SJCRH30 (cell line): Measurements from ENCODE around the gene PIGS. TPM values are rescaled to one million over a fixed set of nuclear protein-coding genes. Genes with fewer than 3 reads are reported as not detected.
A peak's percentile ranks its signal among the peaks of the same experiment; 100 is the strongest.

Source experiments
- DNase-seq, 2 experiments: peaks; one replicate each; pipeline ENCODE4 v3.0.0-alpha.2; 2015 to 2020
- H3K27ac ChIP-seq: fragments of 250-450 bp; sonication (Bioruptor Pico); 2 replicates; pipeline ENCODE4 v1.5.1; 2020; ENCODE audit warnings: mild to moderate bottlenecking, moderate library complexity
- H3K27me3 ChIP-seq: fragments of 250-450 bp; sonication (Bioruptor Pico); 2 replicates; pipeline ENCODE4 v1.5.1; 2020; ENCODE audit warnings: mild to moderate bottlenecking, moderate library complexity
- H3K36me3 ChIP-seq: fragments of 250-450 bp; sonication (Bioruptor Pico); 2 replicates; pipeline ENCODE4 v1.5.1; 2020; ENCODE audit warnings: mild to moderate bottlenecking, moderate library complexity
- H3K4me1 ChIP-seq: fragments of 250-450 bp; sonication (Bioruptor Pico); 2 replicates; pipeline ENCODE4 v1.5.1; 2020; ENCODE audit warnings: mild to moderate bottlenecking, moderate library complexity
- H3K4me3 ChIP-seq: fragments of 250-450 bp; sonication (Bioruptor Pico); 2 replicates; pipeline ENCODE4 v1.5.1; 2020; ENCODE audit warnings: mild to moderate bottlenecking, moderate library complexity
- H3K9me3 ChIP-seq: fragments of 250-450 bp; sonication (Bioruptor Pico); replicated peaks from 2 replicates; pipeline ENCODE4 v1.5.1; 2020; ENCODE audit warnings: mild to moderate bottlenecking, moderate library complexity
- total RNA-seq: library from RNA; depleted of rRNA; stranded (reverse); fragments of >200 nt; shearing (Covaris generic); gene quantifications from 2 replicates; pipeline ENCODE4 v1.2.3, GENCODE V29; 2014

The PIGS gene
- total RNA-seq, 1 experiment from 2014 or later = 41.8 TPM

GRCh38 chr17:28534740-28535375, 36.5 kb downstream of the PIGS start:
- Histone ChIP-seq H3K4me3 (no peak overlapping the region), H3K36me3 (no peaks in the 10 kb centered on the region), H3K9me3 (no peaks in the 10 kb centered on the region), H3K27me3 (peaks cover 18% of the 10 kb centered on the region), H3K27ac (no peak overlapping the region), H3K4me1 (no peaks in the 10 kb centered on the region)
- DNase-seq = no peak

- no peak overlapping the region for H3K4me3 ChIP-seq
- peaks cover 18% of the 10 kb centered on the region for H3K27me3 ChIP-seq
These were observed 38.1 kb downstream of the PIGS start for GRCh38 chr17:28533091-28533807.

GRCh38 chr17:28532050-28532960, 39.0 kb downstream of the PIGS start:
- H3K36me3 ChIP-seq = no peaks in the 10 kb centered on the region
- no peak for DNase-seq
- no peak overlapping the region for H3K4me3 ChIP-seq
- H3K9me3 ChIP-seq = no peaks in the 10 kb centered on the region
- H3K4me1 ChIP-seq = no peaks in the 10 kb centered on the region
- peaks cover 18% of the 10 kb centered on the region for H3K27me3 ChIP-seq
- no peak overlapping the region for H3K27ac ChIP-seq

More at GRCh38 chr17:28533091-28533807, 38.1 kb downstream of the PIGS start:
- Histone ChIP-seq H3K36me3 (no peaks in the 10 kb centered on the region), H3K27ac (no peak overlapping the region), H3K9me3 (no peaks in the 10 kb centered on the region), H3K4me1 (no peaks in the 10 kb centered on the region)
- no peak for DNase-seq

- no peak overlapping the region for H3K27ac ChIP-seq
- peaks cover 3% of the 10 kb centered on the region; the same call in 1 of the 2 replicates for H3K4me1 ChIP-seq
- H3K36me3 ChIP-seq = no peaks in the 10 kb centered on the region
- H3K9me3 ChIP-seq = no peaks in the 10 kb centered on the region
- no peak for DNase-seq
- peaks cover 15% of the 10 kb centered on the region for H3K27me3 ChIP-seq
- no peak overlapping the region for H3K4me3 ChIP-seq
These were observed 40.4 kb downstream of the PIGS start for GRCh38 chr17:28530926-28531325.

- Histone ChIP-seq H3K27me3 (peaks cover 15% of the 10 kb centered on the region), H3K9me3 (no peaks in the 10 kb centered on the region), H3K4me1 (peaks cover 3% of the 10 kb centered on the region; the same call in 1 of the 2 replicates)
These were observed 41.1 kb downstream of the PIGS start for GRCh38 chr17:28530250-28530649.

GRCh38 chr17:28529013-28529400, 42.3 kb downstream of the PIGS start:
- Histone ChIP-seq H3K4me3 (no peak overlapping the region), H3K36me3 (no peaks in the 10 kb centered on the region), H3K9me3 (no peaks in the 10 kb centered on the region), H3K27me3 (peaks cover 15% of the 10 kb centered on the region), H3K4me1 (peaks cover 3% of the 10 kb centered on the region; the same call in 1 of the 2 replicates), H3K27ac (no peak overlapping the region)
- DNase-seq = no peak

More at GRCh38 chr17:28530250-28530649, 41.1 kb downstream of the PIGS start:
- no peak overlapping the region for H3K27ac ChIP-seq
- no peak for DNase-seq
- H3K4me3 ChIP-seq = no peak overlapping the region
- no peaks in the 10 kb centered on the region for H3K36me3 ChIP-seq

GRCh38 chr17:28528327-28529012, 42.9 kb downstream of the PIGS start:
- H3K4me1 ChIP-seq = peaks cover 3% of the 10 kb centered on the region; the same call in 1 of the 2 replicates
- H3K27me3 ChIP-seq = peaks cover 15% of the 10 kb centered on the region
- no peaks in the 10 kb centered on the region for H3K36me3 ChIP-seq
- no peak overlapping the region for H3K27ac ChIP-seq
- no peak overlapping the region for H3K4me3 ChIP-seq
- no peak for DNase-seq
- no peaks in the 10 kb centered on the region for H3K9me3 ChIP-seq

GRCh38 chr17:28527859-28528258, 43.5 kb downstream of the PIGS start:
- peaks cover 3% of the 10 kb centered on the region; the same call in 1 of the 2 replicates for H3K4me1 ChIP-seq
- peaks cover 15% of the 10 kb centered on the region for H3K27me3 ChIP-seq
- H3K4me3 ChIP-seq = no peak overlapping the region
- no peaks in the 10 kb centered on the region for H3K9me3 ChIP-seq
- no peak overlapping the region for H3K27ac ChIP-seq
- DNase-seq = no peak
- H3K36me3 ChIP-seq = no peaks in the 10 kb centered on the region

GRCh38 chr17:28527181-28527681, 44.1 kb downstream of the PIGS start:
- H3K4me3 ChIP-seq = no peak overlapping the region
- no peak overlapping the region for H3K27ac ChIP-seq
- no peak for DNase-seq
- peaks cover 11% of the 10 kb centered on the region for H3K27me3 ChIP-seq
- H3K4me1 ChIP-seq = peaks cover 3% of the 10 kb centered on the region; the same call in 1 of the 2 replicates
- H3K9me3 ChIP-seq = no peaks in the 10 kb centered on the region
- H3K36me3 ChIP-seq = no peaks in the 10 kb centered on the region

- no peaks in the 10 kb centered on the region for H3K36me3 ChIP-seq
- H3K27ac ChIP-seq = no peak overlapping the region
- no peak overlapping the region for H3K4me3 ChIP-seq
- DNase-seq = peak; percentile 72 to 77
- H3K9me3 ChIP-seq = no peaks in the 10 kb centered on the region
- peaks cover 4% of the 10 kb centered on the region for H3K27me3 ChIP-seq
- peaks cover 10% of the 10 kb centered on the region; the same call in 1 of the 2 replicates for H3K4me1 ChIP-seq
These were observed 44.9 kb downstream of the PIGS start for GRCh38 chr17:28526381-28526780.

- Histone ChIP-seq H3K4me3 (no peak overlapping the region), H3K36me3 (no peaks in the 10 kb centered on the region), H3K9me3 (no peaks in the 10 kb centered on the region), H3K4me1 (peaks cover 17% of the 10 kb centered on the region; the same call in 1 of the 2 replicates), H3K27me3 (no peaks in the 10 kb centered on the region; the same call in 1 of the 2 replicates), H3K27ac (no peak overlapping the region)
- no peak for DNase-seq
These were observed 46.6 kb downstream of the PIGS start for GRCh38 chr17:28524476-28525424.

GRCh38 chr17:28523876-28524275, 47.4 kb downstream of the PIGS start:
- Histone ChIP-seq H3K27me3 (no peaks in the 10 kb centered on the region; the same call in 1 of the 2 replicates), H3K36me3 (no peaks in the 10 kb centered on the region), H3K9me3 (no peaks in the 10 kb centered on the region), H3K27ac (no peak overlapping the region), H3K4me3 (no peak overlapping the region), H3K4me1 (peaks cover 17% of the 10 kb centered on the region; the same call in 1 of the 2 replicates)
- no peak for DNase-seq

GRCh38 chr17:28523186-28523585, 48.1 kb downstream of the PIGS start:
- Histone ChIP-seq H3K27ac (no peak overlapping the region), H3K36me3 (no peaks in the 10 kb centered on the region), H3K4me3 (no peak overlapping the region), H3K9me3 (no peaks in the 10 kb centered on the region), H3K27me3 (no peaks in the 10 kb centered on the region; the same call in 1 of the 2 replicates), H3K4me1 (peaks cover 17% of the 10 kb centered on the region; the same call in 1 of the 2 replicates)
- DNase-seq = no peak
